Kidney (tissue), 14 donors: ENCODE results near the gene ZNF225. TPM values are rescaled to one million over a fixed set of nuclear protein-coding genes. Genes with fewer than 3 reads are reported as not detected.
"Not testable (repeated sequence)": the region's sequence is repeated elsewhere in the genome, so short reads cannot be mapped to it uniquely, and the experiment has no call there.

Source experiments
- DNase-seq, 5 donors: peaks; one replicate each; pipeline ENCODE4 v3.0.0-alpha.2; 2013 to 2020
- FAIRE-seq: peaks from 2 replicates; lab custom pipeline; 2012; peaks lifted over from hg19 to GRCh38; lab: Jason Lieb, UNC
- H3K27ac ChIP-seq, 2 donors: one replicate each; pipeline ENCODE4 v1.7.0; 2013; ENCODE audit warnings: low read depth in 2 of 2, low read length in 2 of 2, inconsistent platforms in 1 of 2
- H3K27me3 ChIP-seq: one replicate; pipeline ENCODE4 v1.7.1; 2013; ENCODE audit warnings: low read length, inconsistent platforms; ENCODE audit not compliant: control insufficient read depth, insufficient read depth
- H3K36me3 ChIP-seq, 3 donors: one replicate each; pipeline versions ENCODE4 v1.7.0 to v1.7.1; 2013; ENCODE audit warnings: low read length in 3 of 3, control low read depth in 1 of 3, inconsistent platforms in 1 of 3; ENCODE audit not compliant: insufficient read depth in 3 of 3, control insufficient read depth in 2 of 3
- H3K4me1 ChIP-seq, 3 donors: one replicate each; pipeline versions ENCODE4 v1.7.0 to v1.7.1; 2013; ENCODE audit warnings: low read length in 3 of 3, inconsistent platforms in 1 of 3, low read depth in 1 of 3; ENCODE audit not compliant: control insufficient read depth in 2 of 3, insufficient read depth in 2 of 3
- H3K4me3 ChIP-seq, 3 donors: one replicate each; pipeline versions ENCODE4 v1.7.0 to v1.8.1; 2013; ENCODE audit warnings: low read length in 3 of 3, control low read depth in 1 of 3, inconsistent platforms in 1 of 3
- H3K9ac ChIP-seq, 3 donors: one replicate each; pipeline versions ENCODE4 v1.7.0 to v1.7.1; 2013; ENCODE audit warnings: low read length in 3 of 3, control low read depth in 1 of 3, inconsistent platforms in 1 of 3
- H3K9me3 ChIP-seq, 3 donors: one replicate each; pipeline versions ENCODE4 v1.7.0 to v1.7.1; 2013; ENCODE audit warnings: low read length in 3 of 3, control low read depth in 1 of 3, inconsistent platforms in 1 of 3; ENCODE audit not compliant: control insufficient read depth in 2 of 3, insufficient read depth in 1 of 3
- CTCF ChIP-seq: IDR thresholded peaks from 3 replicates; pipeline ENCODE4 v1.5.1; 2012; ENCODE audit warnings: mild to moderate bottlenecking, moderate library complexity, borderline replicate concordance; ENCODE audit not compliant: insufficient read depth; ENCODE audit errors: extremely low read depth
- intact Hi-C: fragments of 100-400 bp; cut with DNase I; formaldehyde crosslinking; loops from one replicate; pipeline ENCODE4 v1.11.1; 2022
- polyA plus RNA-seq: library from polyadenylated mRNA; stranded (reverse); fragments of 350-450 nt; fragmentation: Illumina TruSeq; extraction: RNeasy Lipid Tissue Mini Kit (QIAGEN cat#74804); gene quantifications from one replicate; pipeline ENCODE4 v1.2.3, GENCODE V29; 2014; ENCODE audit warnings: low read depth, low replicate concordance; ENCODE audit not compliant: insufficient read depth
- total RNA-seq: library from RNA; stranded (reverse); fragmentation: NEBNext Ultra II Directional; extraction: Animal tissue kit (Norgen Biotek cat#: 25700); gene quantifications from one replicate; pipeline ENCODE4 v1.2.1, GENCODE V29; 2021
- donor health status: control.
- donor health status: control.
- donor health status: control.
- donor health status: control.
- donor health status: control.
- donor health status: DM: yes; HTN: yes; CAD: no.
- donor health status: Normal renal cell carcinoma (clear cell type).

The ZNF225 gene
- total and polyA plus RNA-seq, 2 donors from 2014 or later = 2.3 to 6.7 TPM

- intact Hi-C loops = no loop called here
- Histone ChIP-seq H3K4me1 (peaks cover 0 to 6% (median 3%) of the 10 kb centered on the region in 3 donors), H3K27me3 (no peaks in the 10 kb centered on the region), H3K9me3 (peaks cover 0 to 10% (median 0%) of the 10 kb centered on the region in 3 donors), H3K4me3 (peak overlapping the region; percentile 93 to 98 (median 95)), H3K9ac (peak overlapping the region; percentile 13 to 98 (median 89)), H3K27ac (peak overlapping the region; percentile 38 to 52), H3K36me3 (peaks cover 0 to 15% (median 12%) of the 10 kb centered on the region in 3 donors)
- no peak for TF ChIP-seq CTCF
- FAIRE-seq (no peak), DNase-seq (peak in 2 of 5 donors; percentile 58 to 69)
These were observed 688 bp downstream of the ZNF225 start for GRCh38 chr19:44113784-44114390.

DNA sequence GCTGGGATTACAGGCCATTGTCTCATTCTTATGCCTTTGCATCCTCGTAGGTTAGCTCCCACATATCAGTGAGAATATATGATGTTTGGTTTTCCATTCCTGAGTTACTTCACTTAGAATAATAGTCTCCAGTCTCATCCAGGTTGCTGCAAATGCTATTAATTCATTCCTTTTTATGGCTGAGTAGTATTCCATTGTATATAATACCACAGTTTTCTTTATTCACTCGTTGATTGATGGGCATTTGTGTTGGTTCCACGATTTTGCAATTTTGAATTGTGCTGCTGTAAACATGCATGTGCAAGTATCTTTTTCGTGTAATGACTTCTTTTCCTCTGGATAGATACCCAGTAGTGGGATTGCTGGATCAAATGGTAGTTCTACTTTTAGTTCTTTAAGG is 8.0 kb downstream of the ZNF225 start:
- intact Hi-C loops = not testable (repeated sequence)

DNA sequence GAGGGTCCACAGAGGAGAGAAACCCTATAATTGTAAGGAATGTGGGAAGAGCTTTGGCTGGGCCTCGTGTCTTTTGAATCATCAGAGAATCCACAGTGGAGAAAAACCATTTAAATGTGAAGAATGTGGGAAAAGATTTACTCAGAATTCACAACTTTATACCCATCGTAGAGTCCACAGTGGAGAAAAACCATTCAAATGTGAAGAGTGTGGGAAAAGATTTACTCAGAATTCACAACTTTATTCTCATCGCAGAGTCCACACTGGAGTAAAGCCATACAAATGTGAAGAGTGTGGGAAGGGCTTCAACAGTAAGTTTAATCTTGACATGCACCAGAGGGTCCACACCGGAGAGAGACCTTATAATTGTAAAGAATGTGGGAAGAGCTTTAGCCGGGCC is 18.8 kb downstream of the ZNF225 start:
- Histone ChIP-seq H3K27ac (no peak overlapping the region), H3K4me3 (no peak overlapping the region), H3K27me3 (no peaks in the 10 kb centered on the region), H3K4me1 (no peaks in the 10 kb centered on the region), H3K36me3 (peaks cover 14 to 39% (median 15%) of the 10 kb centered on the region in 3 donors), H3K9me3 (peaks cover 2 to 44% (median 15%) of the 10 kb centered on the region in 3 donors), H3K9ac (no peak overlapping the region)
- DNase-seq (no peak), FAIRE-seq (no peak)
- TF ChIP-seq CTCF = no peak
- intact Hi-C loops = no loop called here

More for the DNA sequence above, 8.0 kb downstream of the ZNF225 start:
- H3K4me3 ChIP-seq, FAIRE-seq, H3K9ac ChIP-seq, H3K27ac ChIP-seq, H3K9me3 ChIP-seq, H3K4me1 ChIP-seq, DNase-seq, H3K27me3 ChIP-seq: not testable (repeated sequence)
- peaks cover 6 to 28% (median 24%) of the 10 kb centered on the region in 3 donors for H3K36me3 ChIP-seq

DNA sequence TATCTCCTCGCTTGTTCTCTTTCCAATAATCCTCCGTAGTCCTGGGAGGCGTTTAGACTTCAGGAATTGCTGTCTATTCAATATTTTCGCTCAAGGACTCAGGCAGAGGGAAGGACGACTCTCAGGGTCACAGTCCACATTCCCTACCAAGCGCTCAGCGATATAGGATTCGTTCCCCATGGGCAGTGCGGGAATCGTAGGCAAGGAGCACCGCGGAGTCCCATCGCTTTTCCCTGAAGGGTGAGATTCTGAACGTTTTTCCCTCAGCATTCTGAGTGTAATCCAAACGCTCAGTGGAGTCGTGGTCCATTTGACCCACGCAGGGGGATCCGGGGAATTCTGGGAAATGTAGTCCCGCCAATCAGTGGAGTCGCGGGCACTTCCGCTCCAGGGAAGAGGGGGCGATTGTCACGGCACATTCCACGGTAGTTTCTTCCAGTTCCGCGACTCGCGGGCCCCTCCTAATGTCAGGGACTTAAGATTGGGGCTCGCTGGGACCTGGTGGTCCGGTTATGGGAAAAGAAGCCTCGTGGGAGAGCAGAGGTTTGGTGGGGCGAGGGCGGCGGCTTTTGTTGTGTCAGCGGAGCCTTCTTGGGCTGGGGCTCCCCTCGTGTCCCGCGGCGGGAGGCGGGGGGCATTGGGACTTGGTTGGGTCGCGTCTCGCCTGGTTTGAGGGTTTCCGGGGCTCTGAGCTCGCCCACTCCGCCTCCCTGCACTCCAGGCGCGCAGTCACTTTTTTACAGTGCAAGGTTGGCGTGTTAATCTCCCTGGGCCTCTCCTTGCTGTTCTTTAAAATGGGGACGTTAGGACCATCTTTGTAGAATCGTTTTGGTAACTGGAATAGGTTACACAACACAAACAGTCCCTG is 28.2 kb downstream of the ZNF225 start, which contains the start of gene ZNF234:
Gene ZNF234, plus strand, starts transcription at position 364 of the 868 bp plus-strand sequence. CDS start 3,079 bp downstream, outside the sequence.
- Histone ChIP-seq H3K4me3 (peak within 1 kb of the TSS; percentile 80 to 99 (median 93)), H3K27ac (peak within 1 kb of the TSS; percentile 51 to 53), H3K9ac (peak within 1 kb of the TSS; percentile 71 to 99 (median 77)), H3K36me3 (peaks cover 0 to 14% (median 2%) of the 10 kb centered on the region in 3 donors), H3K27me3 (no peaks in the 10 kb centered on the region), H3K9me3 (no peaks in the 10 kb centered on the region), H3K4me1 (peaks cover 0 to 6% (median 4%) of the 10 kb centered on the region in 3 donors)
- DNase-seq (peak; percentile 88 to 97 (median 92)), FAIRE-seq (no peak)
- intact Hi-C loops = no loop called here
- TF ChIP-seq CTCF = no peak
